NOMO-1 treated with DMSO at 0.1 percent for 48 hours (cell line): ENCODE data around the gene GPALPP1.
"Not testable (repeated sequence)": the region's sequence is repeated elsewhere in the genome, so short reads cannot be mapped to it uniquely, and the experiment has no call there.

Source experiments
- DNase-seq: peaks from one replicate; lab custom pipeline; 2025; ENCODE audit not compliant: unreplicated experiment; lab: John Stamatoyannopoulos, UW

Gene GPALPP1

GRCh38 chr13:44989071-44989889, at the start of gene GPALPP1, which contains the start of gene NUFIP1:
TSS of gene GPALPP1 (plus strand) at chr13:44989538. CDS start at chr13:44989655, 117 bp downstream.
TSS of gene NUFIP1 (minus strand) at chr13:44989471. CDS start at chr13:44989436, 35 bp downstream.
- peak; percentile 94 for DNase-seq

- DNase-seq = not testable (repeated sequence)
These were observed 45.9 kb upstream of the GPALPP1 start for GRCh38 chr13:44943411-44943810.

- DNase-seq = no peak
These were observed 38.2 kb upstream of the GPALPP1 start for GRCh38 chr13:44951184-44951583.

- no peak for DNase-seq
These were observed 36.7 kb upstream of the GPALPP1 start for GRCh38 chr13:44952671-44953070.

- DNase-seq = no peak
These were observed 35.1 kb upstream of the GPALPP1 start for GRCh38 chr13:44954224-44954623.

GRCh38 chr13:44955406-44955805, 33.9 kb upstream of the GPALPP1 start:
- DNase-seq = no peak

- DNase-seq = no peak
These were observed 27.3 kb upstream of the GPALPP1 start for GRCh38 chr13:44961997-44962396.

- no peak for DNase-seq
These were observed 21.5 kb upstream of the GPALPP1 start for GRCh38 chr13:44967704-44968433.

- no peak for DNase-seq
These were observed 20.9 kb upstream of the GPALPP1 start for GRCh38 chr13:44968434-44968815.

GRCh38 chr13:44969551-44970484, 19.5 kb upstream of the GPALPP1 start:
- DNase-seq = peak; percentile 22

- no peak for DNase-seq
These were observed 17.4 kb upstream of the GPALPP1 start for GRCh38 chr13:44971656-44972595.

GRCh38 chr13:44972956-44973581, 16.3 kb upstream of the GPALPP1 start:
- DNase-seq = no peak

GRCh38 chr13:44974056-44974793, 15.1 kb upstream of the GPALPP1 start:
- no peak for DNase-seq

- no peak for DNase-seq
These were observed 13.1 kb upstream of the GPALPP1 start for GRCh38 chr13:44976196-44976595.

GRCh38 chr13:44976949-44977583, 12.3 kb upstream of the GPALPP1 start:
- DNase-seq = no peak

- no peak for DNase-seq
These were observed 11.0 kb upstream of the GPALPP1 start for GRCh38 chr13:44978328-44978727.

GRCh38 chr13:44989941-44990340, 603 bp downstream of the GPALPP1 start:
- DNase-seq = no peak

GRCh38 chr13:45003417-45003816, 14.1 kb downstream of the GPALPP1 start:
- DNase-seq = no peak
